Gastroesophageal sphincter (tissue), 4 donors: Measurements from ENCODE around the gene ELP6. TPM values are rescaled to one million over a fixed set of nuclear protein-coding genes. Genes with fewer than 3 reads are reported as not detected.

Experiments used
- ATAC-seq: fragments of 150-250 bp; one replicate; pipeline ENCODE4 v1.9.1; 2016; ENCODE audit warnings: mild to moderate bottlenecking, moderate library complexity
- H3K27ac ChIP-seq, 4 donors: fragments of 200-600 bp; sonication (generic) in 3 of 4; 1 replicate in 3 of 4; 2 replicates in 1 of 4; pipeline ENCODE4 v1.5.1; 2016 to 2019
- H3K27me3 ChIP-seq: fragments of 200-600 bp; sonication (generic); one replicate; pipeline ENCODE4 v1.5.1; 2019
- H3K36me3 ChIP-seq, 2 donors: fragments of 200-600 bp; sonication (generic); one replicate each; pipeline ENCODE4 v1.5.1; 2019; ENCODE audit warnings: control low read depth in 1 of 2
- H3K4me1 ChIP-seq, 3 donors: fragments of 200-600 bp; sonication (generic); 1 replicate in 2 of 3; 2 replicates in 1 of 3; pipeline ENCODE4 v1.5.1; 2016 to 2019; ENCODE audit warnings: control low read depth in 2 of 3
- H3K4me3 ChIP-seq, 2 donors: fragments of 200-600 bp; sonication (generic); one replicate each; pipeline ENCODE4 v1.5.1; 2019; ENCODE audit warnings: mild to moderate bottlenecking in 1 of 2, moderate library complexity in 1 of 2
- H3K9me3 ChIP-seq, 3 donors: fragments of 200-600 bp; sonication (generic); one replicate each; pipeline ENCODE4 v1.5.1; 2017 to 2019; ENCODE audit warnings: control low read depth in 2 of 3
- EP300 ChIP-seq: sonication (generic); formaldehyde crosslinking; IDR thresholded peaks from one replicate; pipeline ENCODE4 v1.6.1; 2017; ENCODE audit warnings: antibody characterized with exemption, mild to moderate bottlenecking
- POLR2A ChIP-seq, 2 donors: fragments of 450-650 bp; IDR thresholded peaks; one replicate each; pipeline ENCODE4 v1.6.1; 2017; ENCODE audit warnings: antibody characterized with exemption in 2 of 2, mild to moderate bottlenecking in 2 of 2, moderate library complexity in 1 of 2
- POLR2AphosphoS5 ChIP-seq: sonication (generic); formaldehyde crosslinking; IDR thresholded peaks from one replicate; pipeline ENCODE4 v1.6.1; 2017; ENCODE audit warnings: antibody characterized with exemption
- WGBS, 2 donors: methylation state at CpG; one replicate each; pipeline ENCODE4 v1.1.5; 2018; ENCODE audit warnings: low coverage in 1 of 2; 5-methylcytosine and 5-hydroxymethylcytosine counted together
- total RNA-seq, 4 donors: library from RNA; depleted of rRNA; stranded (reverse); fragments of >200 nt; gene quantifications; one replicate each; pipeline ENCODE4 v1.1.0, GENCODE V29; 2016
- TF ChIP-seq, protein P1 (sequence below), 4 experiments: fragments of 200-600 bp in 2 of 4; fragments of 450-650 bp in 2 of 4; sonication (generic) in 1 of 4; IDR thresholded peaks; one replicate each; pipeline ENCODE4 v1.5.1; 2017 to 2019; ENCODE audit warnings: antibody characterized with exemption in 4 of 4, mild to moderate bottlenecking in 2 of 4, moderate library complexity in 2 of 4

ELP6 gene
- total RNA-seq, 4 donors from 2014 or later, result 14.3 to 28.0 (median 20.4) TPM

DNA sequence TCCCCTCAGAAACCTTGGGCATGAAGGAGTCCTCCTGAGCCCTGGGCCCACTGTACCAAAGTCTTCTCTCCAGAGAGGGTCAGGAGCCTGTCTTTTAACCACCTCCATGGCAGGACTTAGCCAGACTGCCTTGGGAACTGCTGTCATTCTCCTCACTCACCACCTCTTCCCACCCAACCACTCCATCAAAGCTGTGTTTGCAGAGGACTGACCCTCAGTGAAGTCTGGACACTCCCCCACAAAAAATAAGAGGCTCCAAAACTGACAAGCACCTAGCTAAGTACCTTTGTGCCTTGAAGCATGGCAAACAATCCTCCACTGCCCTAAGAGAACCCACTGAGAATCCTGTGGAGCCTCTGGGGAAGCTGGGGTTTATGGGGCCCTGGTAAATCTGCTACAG, 35.5 kb downstream of the ELP6 start:
- Histone ChIP-seq H3K27me3 (no peaks in the 10 kb centered on the region), H3K36me3 (no peaks in the 10 kb centered on the region), H3K27ac (no peak overlapping the region), H3K4me3 (no peak overlapping the region), H3K9me3 (no peaks in the 10 kb centered on the region), H3K4me1 (peaks cover 0 to 35% (median 14%) of the 10 kb centered on the region in 3 donors)
- TF ChIP-seq POLR2AphosphoS5 (no peak), EP300 (no peak), POLR2A (IDR thresholded peaks at IDR 0.05) (no peak)
- TF ChIP-seq, protein P1, sequence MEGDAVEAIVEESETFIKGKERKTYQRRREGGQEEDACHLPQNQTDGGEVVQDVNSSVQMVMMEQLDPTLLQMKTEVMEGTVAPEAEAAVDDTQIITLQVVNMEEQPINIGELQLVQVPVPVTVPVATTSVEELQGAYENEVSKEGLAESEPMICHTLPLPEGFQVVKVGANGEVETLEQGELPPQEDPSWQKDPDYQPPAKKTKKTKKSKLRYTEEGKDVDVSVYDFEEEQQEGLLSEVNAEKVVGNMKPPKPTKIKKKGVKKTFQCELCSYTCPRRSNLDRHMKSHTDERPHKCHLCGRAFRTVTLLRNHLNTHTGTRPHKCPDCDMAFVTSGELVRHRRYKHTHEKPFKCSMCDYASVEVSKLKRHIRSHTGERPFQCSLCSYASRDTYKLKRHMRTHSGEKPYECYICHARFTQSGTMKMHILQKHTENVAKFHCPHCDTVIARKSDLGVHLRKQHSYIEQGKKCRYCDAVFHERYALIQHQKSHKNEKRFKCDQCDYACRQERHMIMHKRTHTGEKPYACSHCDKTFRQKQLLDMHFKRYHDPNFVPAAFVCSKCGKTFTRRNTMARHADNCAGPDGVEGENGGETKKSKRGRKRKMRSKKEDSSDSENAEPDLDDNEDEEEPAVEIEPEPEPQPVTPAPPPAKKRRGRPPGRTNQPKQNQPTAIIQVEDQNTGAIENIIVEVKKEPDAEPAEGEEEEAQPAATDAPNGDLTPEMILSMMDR (IDR thresholded peaks at IDR 0.05), result no peak
- no peak for ATAC-seq

DNA sequence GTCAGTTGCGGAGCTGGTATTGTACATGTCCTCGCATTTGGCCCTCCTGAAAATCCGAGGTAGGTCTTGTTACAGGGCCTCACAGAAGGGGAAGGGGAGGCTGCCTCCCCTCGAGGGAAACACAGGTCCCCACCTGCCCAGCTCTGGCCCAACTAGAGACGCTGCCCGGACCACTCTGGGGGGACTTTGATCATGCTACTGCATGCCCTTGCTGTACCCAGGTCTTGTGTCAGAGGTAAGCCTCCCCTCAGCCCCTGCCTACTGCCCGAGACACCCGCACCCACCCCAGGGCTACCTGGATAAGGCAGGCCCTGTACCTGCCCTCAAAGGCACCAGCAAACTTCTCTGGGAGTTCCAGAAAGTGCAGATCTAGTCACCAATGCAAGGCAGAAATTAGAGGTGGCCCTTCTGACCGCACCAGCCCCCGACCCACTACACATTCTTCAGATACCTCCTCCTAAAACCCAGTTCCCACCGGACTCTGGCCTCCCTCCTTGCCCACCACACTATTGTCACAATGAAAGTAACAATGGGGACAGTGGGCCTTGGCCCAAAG, 36.8 kb downstream of the ELP6 start:
- no peak for ATAC-seq
- Histone ChIP-seq H3K9me3 (no peaks in the 10 kb centered on the region), H3K36me3 (no peaks in the 10 kb centered on the region), H3K27ac (peak overlapping the region in 3 of 4 donors; percentile 84 to 92 (median 87)), H3K4me3 (peak overlapping the region in 1 of 2 donors; percentile 84), H3K4me1 (peaks cover 0 to 36% (median 14%) of the 10 kb centered on the region in 3 donors), H3K27me3 (no peaks in the 10 kb centered on the region)
- WGBS, 2 donors, result 73 to 81% methylated on average over 4 to 5 of the region's 11 CpGs
- TF ChIP-seq POLR2A (IDR thresholded peaks at IDR 0.05), result no peak
- TF ChIP-seq POLR2AphosphoS5, result no peak
- TF ChIP-seq, protein P1 (IDR thresholded peaks at IDR 0.05), result no peak
- no peak for TF ChIP-seq EP300

DNA sequence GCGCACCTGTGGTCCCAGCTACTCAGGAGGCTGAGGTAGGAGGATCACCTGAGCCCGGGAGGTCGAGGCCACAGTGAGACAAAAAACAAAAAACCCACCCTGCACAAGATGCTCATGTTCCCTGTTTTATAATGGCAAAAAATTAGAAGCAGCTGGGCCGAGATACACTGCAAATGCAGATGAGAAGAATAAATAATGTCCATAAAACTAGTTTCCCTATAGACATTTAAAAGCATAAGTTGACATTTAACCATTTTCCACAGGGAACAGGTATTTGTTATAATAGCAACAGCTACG, 37.2 kb downstream of the ELP6 start:
- 53 to 73% methylated on average over 2 to 5 of the region's 5 CpGs for WGBS, 2 donors
- Histone ChIP-seq H3K9me3 (no peaks in the 10 kb centered on the region), H3K4me1 (peaks cover 0 to 36% (median 14%) of the 10 kb centered on the region in 3 donors), H3K27me3 (no peaks in the 10 kb centered on the region), H3K27ac (peak overlapping the region; percentile 30 to 92 (median 86)), H3K36me3 (no peaks in the 10 kb centered on the region), H3K4me3 (peak overlapping the region; percentile 84 to 86)
- TF ChIP-seq POLR2A (IDR thresholded peaks at IDR 0.05) (no peak), POLR2AphosphoS5 (no peak), EP300 (no peak)
- TF ChIP-seq, protein P1 (IDR thresholded peaks at IDR 0.05), result no peak
- ATAC-seq, result no peak

DNA sequence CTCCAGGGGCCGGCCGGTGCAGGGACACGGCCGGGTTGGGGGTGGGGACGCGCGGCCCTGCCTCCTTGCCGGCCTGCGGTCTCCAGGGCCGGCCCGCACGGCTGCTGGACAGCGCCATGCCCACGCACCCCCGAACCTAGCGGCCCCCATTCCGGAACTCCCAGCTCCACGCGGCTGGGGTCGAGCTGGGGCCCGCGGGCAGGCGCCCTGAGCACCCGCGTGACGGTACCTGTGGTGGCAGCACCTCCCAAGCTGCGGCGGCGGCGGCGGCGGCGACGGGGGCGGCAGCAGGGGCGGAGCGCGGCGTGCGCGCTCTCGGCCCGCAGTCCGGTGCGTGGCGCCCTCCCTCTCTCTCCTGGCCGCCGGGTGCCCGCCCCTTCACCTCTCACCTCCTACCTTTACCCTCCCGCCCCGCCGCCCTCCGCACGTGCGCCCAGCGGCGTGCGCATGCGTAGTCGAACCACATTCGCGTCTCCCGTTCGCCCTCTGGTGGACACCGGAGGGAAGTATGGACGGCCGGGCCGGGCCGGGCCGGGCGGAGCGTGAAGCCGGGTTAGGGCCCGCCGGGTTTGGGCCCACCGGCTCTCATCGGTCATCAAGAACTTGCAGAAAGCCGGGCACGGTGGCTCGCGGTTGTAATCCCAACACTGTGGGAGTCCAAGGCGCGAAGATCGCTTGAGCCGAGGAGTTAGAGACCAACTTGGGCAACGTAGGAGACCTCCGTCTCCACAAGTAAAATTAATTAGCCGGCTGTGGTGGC, 37.8 kb downstream of the ELP6 start, which contains the start of gene SCAP:
Gene SCAP, minus strand, starts transcription at position 372 of the 760 bp plus-strand sequence. CDS start 32,948 bp downstream, outside the sequence.
- Histone ChIP-seq H3K4me3 (peak within 1 kb of the TSS; percentile 84 to 86), H3K27ac (peak within 1 kb of the TSS; percentile 30 to 92 (median 86)), H3K36me3 (no peaks in the 10 kb centered on the region), H3K9me3 (no peaks in the 10 kb centered on the region), H3K27me3 (no peaks in the 10 kb centered on the region), H3K4me1 (peaks cover 0 to 36% (median 14%) of the 10 kb centered on the region in 3 donors)
- TF ChIP-seq POLR2AphosphoS5 (peak; percentile 86), EP300 (no peak), POLR2A (IDR thresholded peaks at IDR 0.05) (peak; percentile 45 to 53)
- TF ChIP-seq, protein P1 (IDR thresholded peaks at IDR 0.05), result peak; percentile 92 to 99 (median 98)
- 12% methylated on average over 8 of the region's 88 CpGs; no CpG with 5 or more reads in 1 of the 2 donors for WGBS, 2 donors
- ATAC-seq, result peak; percentile 98
